Mammary microvascular endothelial cell (primary cell): ENCODE data around the gene CCT8. TPM values are rescaled to one million over a fixed set of nuclear protein-coding genes. Genes with fewer than 3 reads are reported as not detected.

Experiments used
- total RNA-seq: library from RNA; depleted of rRNA; stranded (reverse); fragments of >200 nt; gene quantifications from 2 replicates; pipeline ENCODE4 v1.2.3, GENCODE V29; 2015

Gene CCT8
- total RNA-seq, result 246 and 273 TPM in 2 replicates

GRCh38 chr21:29073222-29074006 lies at the start of gene CCT8:
CCT8 (minus strand) TSS chr21:29073648; CDS start chr21:29073590, 58 bp downstream.

GRCh38 chr21:29024474-29025327 lies 48.7 kb downstream of the CCT8 start, which contains the start of gene USP16:
USP16 (plus strand) TSS chr21:29024668; CDS start chr21:29027914, 3,246 bp downstream.

Other genes with a start within 250 kb of the CCT8 start
- gene LTN1, start 80.8 kb downstream of the CCT8 start, total RNA-seq, result 14.4 and 14.9 TPM in 2 replicates
- gene RWDD2B, start 54.3 kb downstream of the CCT8 start, total RNA-seq, result 19.1 and 19.6 TPM in 2 replicates
- 29.0 and 35.0 TPM in 2 replicates for gene USP16, start 49.0 kb downstream of the CCT8 start, total RNA-seq
- gene MAP3K7CL, start 57.0 kb upstream of the CCT8 start, total RNA-seq, result 9.5 and 14.6 TPM in 2 replicates
- 11.3 and 15.1 TPM in 2 replicates for gene BACH1, start 225.3 kb upstream of the CCT8 start, total RNA-seq